SK-MEL-5 (cell line): ENCODE data around the gene FAM222B. TPM values are rescaled to one million over a fixed set of nuclear protein-coding genes. Genes with fewer than 3 reads are reported as not detected.
"Not testable (repeated sequence)": the region's sequence is repeated elsewhere in the genome, so short reads cannot be mapped to it uniquely, and the experiment has no call there.

Experiments used
- DNase-seq: peaks from one replicate; pipeline ENCODE4 v3.0.0-alpha.2; 2016; ENCODE audit warnings: low read depth, low spot score
- in situ Hi-C: cut with HindIII; loops from 2 replicates; pipeline ENCODE4 v1.10.0; 2016; ENCODE audit warnings: low sequenced_read_pairs, high pct_unique_total_duplicates, low pct_unique_long_range_greater_than_20kb
- polyA plus RNA-seq, 2 experiments: library from polyadenylated mRNA; depleted of rRNA; stranded (reverse); fragments of >200 nt; gene quantifications; 2 replicates each; pipeline ENCODE4 v1.2.3, GENCODE V29; 2015
- total RNA-seq: library from RNA; depleted of rRNA; stranded (reverse); fragments of >200 nt; shearing (Covaris generic); gene quantifications from 2 replicates; pipeline ENCODE4 v1.2.3, GENCODE V29; 2014; rRNA removed

Gene FAM222B
- total RNA-seq, result 11.3 and 14.7 TPM in 2 replicates
- 46.7 and 54.7 TPM in 2 replicates for polyA plus RNA-seq (2015; cell fraction: cytosol; rRNA removed)
- polyA plus RNA-seq (2015; cell fraction: nucleus; rRNA removed), result 8.0 and 11.5 TPM in 2 replicates

DNA sequence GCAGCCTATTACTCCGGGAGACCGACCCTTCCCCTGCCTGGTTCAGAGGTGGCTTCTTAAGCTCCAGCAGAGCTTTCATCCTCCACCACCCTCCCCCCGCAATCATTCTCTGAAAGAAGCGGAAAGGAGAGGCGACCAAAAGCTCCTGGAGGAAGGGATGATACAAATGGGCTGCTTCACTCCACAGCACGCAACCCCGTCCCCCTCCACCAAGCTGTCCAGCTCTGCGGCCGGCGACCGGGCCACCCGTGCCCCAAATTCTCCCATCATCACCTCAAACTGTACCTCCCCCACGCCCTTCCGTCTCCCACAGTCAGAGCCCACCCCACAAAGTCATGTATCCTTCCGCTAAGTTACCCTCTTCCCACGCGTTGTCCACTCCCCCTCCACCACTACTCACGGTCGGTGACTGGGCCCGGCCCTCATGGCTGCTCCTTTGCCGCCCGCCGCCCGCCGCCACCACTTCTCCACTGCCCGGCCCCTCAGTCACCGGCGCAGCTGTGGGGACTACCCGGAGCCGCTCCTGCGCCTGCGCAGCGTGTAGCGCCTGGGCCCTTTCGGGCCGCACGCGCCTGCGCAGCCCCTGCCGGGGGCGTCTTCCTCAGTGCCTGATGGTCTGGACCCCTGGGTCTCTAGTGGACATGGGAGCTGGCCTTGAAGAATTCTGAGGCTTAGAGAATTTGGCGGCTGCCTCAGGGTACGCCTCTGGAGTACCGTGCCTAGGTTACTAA lies at the start of gene FAM222B:
FAM222B (minus strand) TSS at position 509 of the 731 bp plus-strand sequence. CDS start 76,123 bp downstream, outside the sequence.
- in situ Hi-C loops, result no loop called here
- DNase-seq, result peak; percentile 87

DNA sequence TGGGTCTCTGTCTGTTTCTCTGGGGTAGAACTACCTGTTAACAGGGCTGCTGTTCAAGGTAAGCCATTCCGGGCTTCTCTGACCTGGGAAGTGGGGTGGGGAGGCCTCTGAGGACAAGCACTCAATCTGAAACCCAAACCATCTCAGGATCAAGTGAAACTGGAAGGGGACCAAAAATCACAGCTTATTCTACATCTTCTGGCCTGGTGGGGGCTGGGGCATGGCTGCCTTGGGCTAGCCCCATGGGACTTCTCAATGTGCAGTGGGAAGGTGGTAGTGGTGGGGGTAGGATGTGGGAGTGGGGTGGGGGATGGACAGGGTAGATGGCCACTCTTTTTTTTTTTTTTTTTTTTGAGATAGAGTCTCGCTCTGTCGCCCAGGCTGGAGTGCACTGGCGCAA lies 49.4 kb upstream of the FAM222B start:
- DNase-seq, result no peak
- in situ Hi-C loops, result no loop called here

GRCh38 chr17:28891201-28891600 lies 48.6 kb upstream of the FAM222B start:
- in situ Hi-C loops, result no loop called here
- no peak for DNase-seq

DNA sequence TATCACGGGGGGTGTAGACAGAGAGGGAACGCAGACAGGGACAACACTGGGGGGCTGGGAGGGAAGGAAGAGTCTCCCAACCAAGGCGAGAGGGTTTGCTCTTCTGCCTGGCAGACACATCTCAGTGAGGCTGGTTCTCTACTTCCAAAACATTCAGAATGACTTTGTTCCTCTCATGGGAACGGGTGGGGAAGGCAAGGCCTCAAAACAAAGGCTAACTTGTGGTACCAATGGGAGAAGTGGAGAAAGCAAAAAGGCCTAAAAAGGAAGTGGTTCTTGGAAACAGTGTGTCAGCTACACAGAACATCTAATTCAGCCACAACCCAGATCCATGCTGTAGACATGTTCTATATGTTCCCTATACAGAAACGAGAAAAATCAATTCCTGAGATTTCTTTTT lies 47.4 kb upstream of the FAM222B start:
- peak; percentile 43 for DNase-seq
- in situ Hi-C loops, result no loop called here

DNA sequence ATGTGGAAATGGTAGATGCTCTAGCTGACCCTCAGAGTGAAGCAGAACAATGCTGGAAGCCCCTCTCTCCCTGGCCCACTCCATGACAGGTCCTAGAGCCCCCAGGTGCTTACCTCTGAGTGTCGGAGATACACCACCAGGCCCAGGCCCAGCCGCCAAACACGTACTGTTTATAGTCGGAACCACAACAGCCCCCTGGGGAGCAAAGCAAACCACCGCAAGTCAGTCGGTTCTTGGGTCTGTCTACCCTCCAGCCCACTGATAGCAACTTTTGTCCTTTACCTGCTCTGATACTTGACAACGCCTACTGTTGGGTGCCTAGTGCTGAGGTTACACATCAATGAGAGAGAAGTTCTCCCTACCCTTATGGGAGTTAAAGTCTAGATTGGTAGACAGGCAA lies 46.2 kb upstream of the FAM222B start:
- DNase-seq, result no peak
- in situ Hi-C loops, result no loop called here

GRCh38 chr17:28887871-28888471 lies 45.4 kb upstream of the FAM222B start:
- no peak for DNase-seq
- in situ Hi-C loops, result no loop called here

DNA sequence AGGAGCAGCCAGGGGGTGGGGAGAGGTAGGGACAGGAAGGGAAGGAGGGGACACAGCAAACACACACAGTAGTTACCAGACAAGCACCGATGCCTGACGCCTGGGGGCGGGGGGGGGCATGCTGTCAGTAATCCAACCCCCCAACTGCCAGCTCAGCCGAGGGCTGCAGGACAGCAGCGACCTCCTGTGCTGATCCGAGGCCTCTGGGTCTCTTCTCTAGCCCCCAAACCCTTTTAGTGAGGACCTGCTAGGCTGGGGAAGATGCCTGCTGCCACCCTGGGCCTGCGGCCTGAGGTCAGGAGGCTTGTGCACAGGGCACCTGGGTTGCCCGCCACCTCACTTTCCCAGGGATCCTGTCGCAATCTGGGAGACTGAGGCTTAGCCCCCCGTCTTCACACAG lies 43.4 kb upstream of the FAM222B start:
- no peak for DNase-seq
- in situ Hi-C loops, result no loop called here

GRCh38 chr17:28885363-28885762 lies 42.8 kb upstream of the FAM222B start:
- no peak for DNase-seq
- in situ Hi-C loops, result no loop called here

DNA sequence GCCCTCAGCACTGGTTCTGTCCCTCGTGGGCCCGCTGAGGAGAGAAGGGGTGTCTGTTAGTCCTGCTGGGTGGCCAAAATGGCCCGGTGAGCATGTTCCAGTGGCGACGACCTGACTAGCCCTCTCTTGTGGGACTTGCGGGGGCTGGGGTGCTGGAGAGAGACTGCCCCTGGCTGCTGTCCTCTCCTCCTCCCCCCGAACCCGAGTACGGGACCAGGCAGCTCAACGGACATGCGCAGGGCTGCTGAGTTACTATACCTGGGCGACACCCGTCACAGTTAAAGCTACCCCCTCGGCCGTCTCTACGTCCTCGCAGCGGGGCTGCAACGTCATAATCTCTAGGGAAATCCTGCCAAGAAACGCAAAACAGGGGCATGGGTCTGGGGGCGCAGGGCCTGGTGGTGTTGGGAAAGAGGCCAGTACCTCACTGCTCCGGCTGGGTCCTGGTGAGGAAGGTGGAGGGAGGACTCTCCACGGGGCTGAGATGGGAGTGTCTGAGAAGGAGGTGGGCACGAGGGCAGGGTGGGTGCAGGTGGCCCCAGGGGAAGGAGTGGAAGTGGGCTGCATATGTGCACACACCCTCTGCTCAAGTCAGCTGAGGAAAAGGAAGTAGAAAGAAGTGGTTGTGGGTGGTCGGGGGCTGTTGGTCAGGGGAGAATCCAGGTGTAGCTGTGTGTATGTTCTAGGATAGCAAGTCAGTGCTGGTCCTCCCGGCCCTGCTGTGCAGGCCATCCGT lies 41.5 kb upstream of the FAM222B start:
- no peak for DNase-seq
- in situ Hi-C loops, result no loop called here

DNA sequence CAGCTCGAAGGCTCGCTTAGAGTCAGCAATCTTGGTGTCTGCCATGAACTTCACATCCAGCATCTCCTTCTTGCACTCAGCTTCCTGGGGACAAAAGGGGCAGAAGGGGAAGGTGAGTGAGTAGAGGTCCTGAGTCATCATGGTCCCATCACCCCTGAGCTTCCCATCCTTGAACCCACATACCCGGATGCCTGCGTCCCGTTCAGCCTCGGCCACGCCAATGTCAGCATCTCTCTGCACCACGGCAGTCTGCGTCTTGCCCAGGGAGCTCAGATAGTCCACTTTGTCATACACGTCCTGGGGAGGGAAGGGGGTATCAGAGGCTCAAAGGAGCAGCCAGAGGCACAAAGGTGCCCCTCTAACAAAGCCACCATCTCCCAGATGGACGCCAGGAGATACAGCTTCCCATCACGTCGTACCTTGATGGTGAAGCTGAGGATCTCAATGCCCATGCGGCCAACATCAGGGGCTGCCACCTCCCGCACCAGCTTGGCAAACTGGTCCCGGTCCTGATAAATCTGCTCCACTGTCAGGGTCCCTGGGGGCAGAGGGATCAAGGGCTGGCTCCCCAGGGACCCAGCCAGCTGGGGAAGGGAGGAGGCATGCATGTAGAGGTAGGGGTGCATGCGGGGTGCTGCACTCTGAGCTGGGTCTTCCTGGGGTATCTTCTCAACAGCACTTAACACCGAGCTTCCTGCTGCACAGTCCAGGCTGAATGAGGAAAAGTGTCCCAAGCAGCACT lies 39.7 kb upstream of the FAM222B start:
- in situ Hi-C loops, result no loop called here
- DNase-seq, result no peak

- in situ Hi-C loops, result no loop called here
- DNase-seq, result no peak
Measured at GRCh38 chr17:28881533-28882056, 39.0 kb upstream of the FAM222B start.

DNA sequence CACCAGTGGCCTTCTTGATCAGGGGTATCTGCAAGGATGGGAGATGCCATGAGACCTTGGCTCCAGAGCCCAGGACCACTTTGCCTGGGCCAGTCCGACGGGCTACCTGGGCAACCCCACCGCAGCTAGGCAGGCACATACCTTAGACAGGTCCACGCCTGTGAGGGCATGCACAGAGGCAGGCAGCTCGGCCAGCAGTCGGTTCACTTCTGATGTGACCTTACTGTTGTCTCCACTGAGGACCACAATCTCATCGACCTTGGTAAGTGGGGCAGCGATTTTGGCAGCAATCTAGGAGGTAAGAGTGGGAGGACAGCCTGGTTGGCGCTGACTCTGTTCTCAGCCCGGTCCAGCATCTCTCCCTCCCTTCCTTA lies 38.0 kb upstream of the FAM222B start:
- in situ Hi-C loops, result no loop called here
- no peak for DNase-seq

DNA sequence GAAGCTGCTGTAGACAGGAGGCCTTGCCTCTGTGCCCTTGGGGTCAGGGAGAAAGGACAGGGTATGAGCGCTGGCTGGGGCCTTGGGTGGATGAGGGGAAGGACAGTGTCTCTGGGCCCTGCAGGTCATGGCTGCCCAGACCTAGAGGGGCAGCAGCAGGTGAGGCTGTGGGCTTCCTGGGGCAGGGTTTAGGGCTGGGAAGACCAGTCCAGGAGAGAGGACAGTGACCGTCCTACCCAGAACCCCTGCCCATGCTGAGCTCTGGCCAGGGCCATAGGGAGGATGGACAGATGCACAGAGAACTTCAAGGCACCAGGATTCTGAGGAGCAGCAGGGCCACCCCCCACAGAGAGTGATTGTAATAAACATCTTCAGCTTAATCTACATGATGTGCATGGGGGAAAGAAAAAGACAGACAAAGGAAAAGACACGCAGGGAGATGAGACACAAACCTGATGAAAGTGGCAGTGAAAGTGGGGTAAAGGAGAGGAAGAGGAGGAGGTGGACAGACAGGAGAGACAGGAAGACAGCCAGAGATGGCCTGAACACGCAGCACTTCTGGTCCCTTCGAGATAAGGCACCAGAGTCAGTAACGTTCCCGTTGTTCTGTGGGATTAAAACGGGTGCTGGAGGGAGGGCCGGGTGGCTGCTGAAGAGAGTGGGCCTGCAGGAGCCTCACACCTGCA lies 37.4 kb upstream of the FAM222B start:
- DNase-seq, result no peak
- in situ Hi-C loops, result no loop called here

DNA sequence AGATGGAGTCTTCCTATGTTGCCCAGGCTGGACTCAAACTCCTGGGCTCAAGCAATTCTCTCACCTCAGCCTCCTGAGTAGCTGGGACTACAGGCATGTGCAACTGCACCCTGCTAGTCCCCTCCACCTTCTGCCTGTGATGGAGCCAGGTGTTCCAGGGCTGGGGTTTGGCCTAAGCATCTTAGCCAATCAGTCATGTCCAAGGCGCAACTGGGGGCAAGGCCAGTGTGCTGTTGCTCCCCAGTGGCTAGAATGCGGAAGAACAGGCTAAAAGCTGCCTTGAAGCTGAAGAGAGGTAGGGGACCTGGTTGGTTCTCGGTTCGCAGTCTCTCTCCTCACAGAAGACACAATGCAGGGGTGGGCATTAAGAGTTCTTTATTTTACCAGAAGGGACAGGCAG lies 36.4 kb upstream of the FAM222B start:
- peak; percentile 71 for DNase-seq
- in situ Hi-C loops, result no loop called here

GRCh38 chr17:28878158-28878910 lies 35.7 kb upstream of the FAM222B start:
- DNase-seq, result no peak
- in situ Hi-C loops, result no loop called here

GRCh38 chr17:28877150-28877711 lies 34.6 kb upstream of the FAM222B start:
- in situ Hi-C loops, DNase-seq: not testable (repeated sequence)
